ENCODE measurements around the gene ZNF558.
"Not testable (repeated sequence)": the region's sequence is repeated elsewhere in the genome, so short reads cannot be mapped to it uniquely, and the experiment has no call there.

Gene ZNF558

GRCh38 chr19:8811315-8812172, 20.6 kb downstream of the ZNF558 start:
- Histone ChIP-seq H3K14ac (ENCODE audit: low read length) (no peak overlapping the region), H3K9me3 (ENCODE audit: insufficient read depth, low read depth, low read length) (peaks cover 31% of the 10 kb centered on the region), H4K12ac (ENCODE audit: low read depth, low read length) (no peak overlapping the region), H2BK12ac (ENCODE audit: low read length) (no peak overlapping the region), H2AFZ (ENCODE audit: insufficient read depth, low read length, poor library complexity) (no peak overlapping the region), H2BK120ac (ENCODE audit: insufficient read depth, low read length, poor library complexity) (no peak overlapping the region), H3K79me2 (ENCODE audit: control insufficient read depth, insufficient read depth, low read length, poor library complexity) (no peaks in the 10 kb centered on the region), H3K23ac (ENCODE audit: low read length) (no peak overlapping the region), H2BK5ac (ENCODE audit: low read depth, low read length, poor library complexity) (no peak overlapping the region), H2AK5ac (ENCODE audit: low read length) (no peak overlapping the region), H3K4me2 (ENCODE audit: low read length) (no peak overlapping the region), H4K91ac (ENCODE audit: low read depth, low read length) (no peak overlapping the region), H3K36me3 (ENCODE audit: control insufficient read depth in 1 of 2, insufficient read depth in 2 of 2, low read length in 2 of 2) (peaks cover 22 to 42% of the 10 kb centered on the region in 2 experiments), H3K27ac (ENCODE audit: low read depth, low read length) (no peak overlapping the region), H3K79me1 (ENCODE audit: low read length) (no peaks in the 10 kb centered on the region), H3K9ac (ENCODE audit: low read length) (no peak overlapping the region), H3K18ac (ENCODE audit: low read length) (no peak overlapping the region), H4K8ac (ENCODE audit: low read depth, low read length) (no peak overlapping the region), H3K4me1 (ENCODE audit: control insufficient read depth in 1 of 2, insufficient read depth in 2 of 2, low read length in 2 of 2) (no peaks in the 10 kb centered on the region), H3K27me3 (ENCODE audit: insufficient read depth, low read length) (peaks cover 4% of the 10 kb centered on the region), H3K4me3 (ENCODE audit: low read depth, low read length) (no peak overlapping the region), H3K4ac (ENCODE audit: low read depth, low read length) (no peak overlapping the region)
- no CpG with 5 or more reads among the region's 10 CpGs for WGBS (ENCODE audit: extremely low coverage, insufficient coverage, insufficient read length)
- no peak for DNase-seq

GRCh38 chr19:8806661-8807060, 25.4 kb downstream of the ZNF558 start:
- Histone ChIP-seq H3K4me2 (ENCODE audit: low read length) (no peak overlapping the region), H3K36me3 (ENCODE audit: control insufficient read depth in 1 of 2, insufficient read depth in 2 of 2, low read length in 2 of 2) (peaks cover 16 to 39% of the 10 kb centered on the region in 2 experiments), H3K18ac (ENCODE audit: low read length) (no peak overlapping the region), H4K8ac (ENCODE audit: low read depth, low read length) (no peak overlapping the region), H3K4me3 (ENCODE audit: low read depth, low read length) (no peak overlapping the region), H3K9me3 (ENCODE audit: insufficient read depth, low read depth, low read length) (peaks cover 28% of the 10 kb centered on the region), H3K79me1 (ENCODE audit: low read length) (no peaks in the 10 kb centered on the region), H2AFZ (ENCODE audit: insufficient read depth, low read length, poor library complexity) (no peak overlapping the region), H3K79me2 (ENCODE audit: control insufficient read depth, insufficient read depth, low read length, poor library complexity) (no peaks in the 10 kb centered on the region), H3K27me3 (ENCODE audit: insufficient read depth, low read length) (peaks cover 4% of the 10 kb centered on the region), H3K4ac (ENCODE audit: low read depth, low read length) (no peak overlapping the region), H4K91ac (ENCODE audit: low read depth, low read length) (no peak overlapping the region), H3K27ac (ENCODE audit: low read depth, low read length) (no peak overlapping the region), H3K9ac (ENCODE audit: low read length) (no peak overlapping the region), H2BK5ac (ENCODE audit: low read depth, low read length, poor library complexity) (no peak overlapping the region), H2AK5ac (ENCODE audit: low read length) (no peak overlapping the region), H3K23ac (ENCODE audit: low read length) (no peak overlapping the region), H4K12ac (ENCODE audit: low read depth, low read length) (no peak overlapping the region), H2BK12ac (ENCODE audit: low read length) (no peak overlapping the region), H3K14ac (ENCODE audit: low read length) (no peak overlapping the region), H3K4me1 (ENCODE audit: control insufficient read depth in 1 of 2, insufficient read depth in 2 of 2, low read length in 2 of 2) (no peaks in the 10 kb centered on the region), H2BK120ac (ENCODE audit: insufficient read depth, low read length, poor library complexity) (no peak overlapping the region)
- WGBS (ENCODE audit: extremely low coverage, insufficient coverage, insufficient read length) = no CpG with 5 or more reads among the region's 1 CpG
- DNase-seq = no peak

GRCh38 chr19:8794823-8795222, 37.3 kb downstream of the ZNF558 start:
- H4K12ac ChIP-seq (ENCODE audit: low read depth, low read length) = no peak overlapping the region
- H3K4me2 ChIP-seq (ENCODE audit: low read length) = no peak overlapping the region
- no peak overlapping the region for H3K4ac ChIP-seq (ENCODE audit: low read depth, low read length)
- H2BK12ac ChIP-seq (ENCODE audit: low read length) = no peak overlapping the region
- H3K79me2 ChIP-seq (ENCODE audit: control insufficient read depth, insufficient read depth, low read length, poor library complexity) = no peaks in the 10 kb centered on the region
- no peak overlapping the region for H3K18ac ChIP-seq (ENCODE audit: low read length)
- H3K36me3 ChIP-seq (ENCODE audit: control insufficient read depth in 1 of 2, insufficient read depth in 2 of 2, low read length in 2 of 2) = no peaks in the 10 kb centered on the region
- no peak overlapping the region for H4K91ac ChIP-seq (ENCODE audit: low read depth, low read length)
- H3K27me3 ChIP-seq (ENCODE audit: insufficient read depth, low read length) = no peaks in the 10 kb centered on the region
- H3K4me1 ChIP-seq (ENCODE audit: control insufficient read depth in 1 of 2, insufficient read depth in 2 of 2, low read length in 2 of 2) = no peaks in the 10 kb centered on the region
- H3K4me3 ChIP-seq (ENCODE audit: low read depth, low read length) = no peak overlapping the region
- no peak overlapping the region for H4K8ac ChIP-seq (ENCODE audit: low read depth, low read length)
- H3K79me1 ChIP-seq (ENCODE audit: low read length) = no peaks in the 10 kb centered on the region
- H2BK5ac ChIP-seq (ENCODE audit: low read depth, low read length, poor library complexity) = no peak overlapping the region
- no peak overlapping the region for H3K23ac ChIP-seq (ENCODE audit: low read length)
- no peak overlapping the region for H2AK5ac ChIP-seq (ENCODE audit: low read length)
- H3K27ac ChIP-seq (ENCODE audit: low read depth, low read length) = no peak overlapping the region
- no peak overlapping the region for H3K14ac ChIP-seq (ENCODE audit: low read length)
- H3K9me3 ChIP-seq (ENCODE audit: insufficient read depth, low read depth, low read length) = peaks cover 13% of the 10 kb centered on the region
- no peak for DNase-seq
- no CpG with 5 or more reads among the region's 1 CpG for whole genome bisulfite sequencing (ENCODE audit: extremely low coverage, insufficient coverage, insufficient read length)
- H2AFZ ChIP-seq (ENCODE audit: insufficient read depth, low read length, poor library complexity) = no peak overlapping the region
- H2BK120ac ChIP-seq (ENCODE audit: insufficient read depth, low read length, poor library complexity) = no peak overlapping the region
- no peak overlapping the region for H3K9ac ChIP-seq (ENCODE audit: low read length)

- no CpG with 5 or more reads among the region's 12 CpGs for WGBS (ENCODE audit: extremely low coverage, insufficient coverage, insufficient read length)
- H2AFZ ChIP-seq (ENCODE audit: insufficient read depth, low read length, poor library complexity); H3K4me2 ChIP-seq (ENCODE audit: low read length); H4K8ac ChIP-seq (ENCODE audit: low read depth, low read length); H3K9ac ChIP-seq (ENCODE audit: low read length); H3K36me3 ChIP-seq (ENCODE audit: control insufficient read depth in 1 of 2, insufficient read depth in 2 of 2, low read length in 2 of 2); H2BK5ac ChIP-seq (ENCODE audit: low read depth, low read length, poor library complexity); H3K27me3 ChIP-seq (ENCODE audit: insufficient read depth, low read length); DNase-seq; H3K27ac ChIP-seq (ENCODE audit: low read depth, low read length); H3K23ac ChIP-seq (ENCODE audit: low read length); H3K4me3 ChIP-seq (ENCODE audit: low read depth, low read length); H3K14ac ChIP-seq (ENCODE audit: low read length); H3K4me1 ChIP-seq (ENCODE audit: control insufficient read depth in 1 of 2, insufficient read depth in 2 of 2, low read length in 2 of 2); H3K18ac ChIP-seq (ENCODE audit: low read length); H2AK5ac ChIP-seq (ENCODE audit: low read length); H2BK120ac ChIP-seq (ENCODE audit: insufficient read depth, low read length, poor library complexity); H3K9me3 ChIP-seq (ENCODE audit: insufficient read depth, low read depth, low read length); H3K79me2 ChIP-seq (ENCODE audit: control insufficient read depth, insufficient read depth, low read length, poor library complexity); H3K4ac ChIP-seq (ENCODE audit: low read depth, low read length); H4K12ac ChIP-seq (ENCODE audit: low read depth, low read length); H3K79me1 ChIP-seq (ENCODE audit: low read length); H2BK12ac ChIP-seq (ENCODE audit: low read length); H4K91ac ChIP-seq (ENCODE audit: low read depth, low read length): not testable (repeated sequence)
Observed at GRCh38 chr19:8773587-8773986, 58.5 kb downstream of the ZNF558 start.
